HepG2 (cell line): ENCODE results near the gene ZCCHC12. TPM values are rescaled to one million over a fixed set of nuclear protein-coding genes. Genes with fewer than 3 reads are reported as not detected.
"Not testable (repeated sequence)": the region's sequence is repeated elsewhere in the genome, so short reads cannot be mapped to it uniquely, and the experiment has no call there.

ENCODE experiments used
- ATAC-seq: fragments of 200-7000 bp; cut with Tn5 transposase; 3 replicates; pipeline ENCODE4 v1.9.1; 2020; ENCODE audit warnings: mild to moderate bottlenecking, moderate library complexity
- BruUV-seq: library from RNA; stranded (reverse); fragments of 400-500 nt; replicated peaks from 2 replicates; lab custom pipeline; 2021; lab: Mats Ljungman, UMichigan
- CTCF ChIA-PET: fragments of 300-600 bp; formaldehyde crosslinking; extraction: SDS; loops from one replicate; lab custom pipeline; 2021; ENCODE audit warnings: low total read pairs, inconsistent platforms, low intra/inter-chr PET ratio; lab: Yijun Ruan, JAX
- POLR2A ChIA-PET: fragments of 350-600 bp; sonication (Branson Sonifier 250); formaldehyde crosslinking; loops from one replicate; lab custom pipeline; 2020; ENCODE audit warnings: antibody characterized with exemption, inconsistent platforms; lab: Yijun Ruan, JAX
- DNase-seq: peaks from one replicate; pipeline ENCODE4 v3.0.0-alpha.2; 2015; ENCODE audit warnings: low spot score
- FAIRE-seq: peaks from 3 replicates; lab custom pipeline; 2011; peaks lifted over from hg19 to GRCh38; lab: Jason Lieb, UNC
- H2AFZ ChIP-seq: one replicate; pipeline ENCODE4 v1.6.1; 2011; ENCODE audit warnings: low read length, inconsistent platforms
- H3K27ac ChIP-seq: fragments of 300-600 bp; 3 replicates; pipeline ENCODE4 v1.8.0; 2011; ENCODE audit warnings: mixed run types, mild to moderate bottlenecking, mixed read lengths, low read length, inconsistent platforms; ENCODE audit not compliant: insufficient read depth; ENCODE audit errors: extremely low read length
- H3K27me3 ChIP-seq, 2 experiments: fragments of 200-600 bp in 1 of 2; 2 replicates in 1 of 2; 3 replicates in 1 of 2; pipeline versions ENCODE4 v1.6.0 to v1.8.0; 2011; ENCODE audit warnings: low read length in 2 of 2, mild to moderate bottlenecking in 2 of 2, moderate library complexity in 2 of 2, inconsistent platforms in 1 of 2; ENCODE audit not compliant: insufficient read depth in 2 of 2, control insufficient read depth in 1 of 2
- H3K36me3 ChIP-seq, 2 experiments: fragments of 200-600 bp in 1 of 2; replicated peaks in 1 of 2; 2 replicates in 1 of 2; 3 replicates in 1 of 2; pipeline versions ENCODE4 v1.5.1 to v1.8.0; 2011; ENCODE audit warnings: low read length in 2 of 2, inconsistent platforms in 1 of 2; ENCODE audit not compliant: insufficient read depth in 2 of 2, control insufficient read depth in 1 of 2
- H3K4me1 ChIP-seq: 2 replicates; pipeline ENCODE4 v1.5.1; 2012; ENCODE audit warnings: low read length, inconsistent platforms; ENCODE audit not compliant: insufficient read depth
- H3K4me2 ChIP-seq: 2 replicates; pipeline ENCODE4 v1.6.0; 2011; ENCODE audit warnings: low read depth, low read length, inconsistent platforms
- H3K4me3 ChIP-seq, 3 experiments: fragments of 200-600 bp in 1 of 3; sonication (generic), shearing (Covaris generic) in 1 of 3; replicated peaks in 1 of 3; 2 replicates each; pipeline ENCODE4 v1.5.1; 2011 to 2016; ENCODE audit warnings: low read length in 3 of 3, inconsistent platforms in 2 of 3, low read depth in 2 of 3, mild to moderate bottlenecking in 2 of 3, control low read depth in 1 of 3, mixed read lengths in 1 of 3; ENCODE audit not compliant: insufficient read depth in 1 of 3
- H3K79me2 ChIP-seq: one replicate; pipeline ENCODE4 v1.6.1; 2011; ENCODE audit warnings: low read length, inconsistent platforms; ENCODE audit not compliant: insufficient read depth
- H3K9ac ChIP-seq: 2 replicates; pipeline ENCODE4 v1.6.0; 2011; ENCODE audit warnings: mild to moderate bottlenecking, low read depth, low read length, inconsistent platforms; ENCODE audit not compliant: insufficient read depth
- H3K9me3 ChIP-seq: 2 replicates; pipeline ENCODE4 v1.5.1; 2012; ENCODE audit warnings: mild to moderate bottlenecking, low read length
- H4K20me1 ChIP-seq: 2 replicates; pipeline ENCODE4 v1.6.0; 2011; ENCODE audit warnings: inconsistent platforms, mild to moderate bottlenecking, low read length, moderate library complexity; ENCODE audit not compliant: insufficient read depth
- ATF7 ChIP-seq, 2 experiments: fragments of 450-650 bp in 1 of 2; sonication (generic) in 1 of 2; formaldehyde crosslinking in 1 of 2; IDR thresholded peaks; 2 replicates each; pipeline versions ENCODE4 v1.4.0 to v1.6.1; 2016 to 2020; ENCODE audit warnings: antibody characterized with exemption in 1 of 2, mild to moderate bottlenecking in 1 of 2, missing genetic modification reagents in 1 of 2
- FOSL2 ChIP-seq: sonication (generic); formaldehyde crosslinking; IDR thresholded peaks from 2 replicates; pipeline ENCODE4 v1.4.0; 2020; ENCODE audit warnings: missing genetic modification reagents
- ZNF441 ChIP-seq: sonication (generic); formaldehyde crosslinking; IDR thresholded peaks from 2 replicates; pipeline ENCODE4 v1.7.0; 2021; ENCODE audit warnings: missing genetic modification reagents, borderline replicate concordance
- WGBS: methylation state at CpG from one replicate; pipeline ENCODE4 v1.1.6; 2017; ENCODE audit warnings: low lambda C conversion rate; 5-methylcytosine and 5-hydroxymethylcytosine counted together
- in situ Hi-C: cut with HindIII; loops from 2 replicates; pipeline ENCODE4 v1.10.0; 2017; ENCODE audit warnings: low pct_unique_long_range_greater_than_20kb; ENCODE audit not compliant: extremely low pct_ligation_motif_present
- intact Hi-C: fragments of 100-400 bp; cut with micrococcal nuclease; formaldehyde crosslinking; loops from one replicate; pipeline ENCODE4 v1.10.0; 2022; ENCODE audit not compliant: unreplicated experiment
- polyA plus RNA-seq, 8 experiments: library from polyadenylated mRNA; depleted of rRNA in 3 of 8; stranded (reverse) in 7 of 8; unstranded in 1 of 8; fragments of >200 nt; fragmentation: Illumina TruSeq in 4 of 8; extraction: Trizol in 4 of 8; gene quantifications; 2 replicates each; pipeline versions ENCODE4 v1.2.1 to v1.2.3, GENCODE V29; 2011 to 2016; ENCODE audit warnings: low read depth in 4 of 8, missing spikeins in 1 of 8, mixed read lengths in 1 of 8; ENCODE audit not compliant: insufficient read depth in 1 of 8
- total RNA-seq, 5 experiments: library from RNA; depleted of rRNA; stranded (reverse); fragments of >200 nt; fragmentation: Illumina TruSeq; extraction: Trizol; gene quantifications; 2 replicates each; pipeline ENCODE4 v1.2.3, GENCODE V29; 2016; ENCODE audit warnings: low read depth in 1 of 5
- TF ChIP-seq, protein P1 (sequence below): sonication (generic); formaldehyde crosslinking; IDR thresholded peaks from 2 replicates; pipeline ENCODE4 v1.4.0; 2020; ENCODE audit warnings: missing genetic modification reagents, borderline replicate concordance
- TF ChIP-seq, protein P2 (sequence below): IDR thresholded peaks from 2 replicates; pipeline ENCODE4 v1.6.1; 2018; ENCODE audit warnings: missing genetic modification reagents
- TF ChIP-seq, protein P3 (sequence below): sonication (generic); formaldehyde crosslinking; IDR thresholded peaks from 2 replicates; pipeline ENCODE4 v1.4.0; 2020; ENCODE audit warnings: missing genetic modification reagents

Gene ZCCHC12
- total and polyA plus RNA-seq, 2 of the 13 experiments (the other 11 are each of a cell fraction or from before 2014, with no cell fraction given), result 0.05 to 0.20 TPM

DNA sequence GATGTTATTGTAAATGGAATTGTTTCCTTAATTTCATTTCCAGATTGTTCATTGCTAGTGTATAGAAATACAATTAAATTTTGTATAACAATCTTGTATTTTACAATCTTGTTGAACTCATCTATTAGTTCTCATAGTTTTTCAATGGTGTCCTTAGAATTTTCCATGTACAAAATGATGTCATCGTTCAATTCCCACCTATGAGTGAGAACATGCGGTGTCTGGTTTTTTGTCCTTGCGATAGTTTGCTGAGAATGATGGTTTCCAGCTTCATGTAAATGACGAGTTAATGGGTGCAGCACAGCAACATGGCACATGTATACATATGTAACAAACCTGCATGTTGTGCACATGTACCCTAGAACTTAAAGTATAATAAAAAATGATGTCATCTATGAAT is 6.4 kb upstream of the ZCCHC12 start:
- H2AFZ ChIP-seq; H3K36me3 ChIP-seq; FAIRE-seq; in situ Hi-C loops; H3K4me2 ChIP-seq; H3K79me2 ChIP-seq; ATAC-seq; H3K4me1 ChIP-seq; H3K27ac ChIP-seq; H4K20me1 ChIP-seq; H3K9me3 ChIP-seq; H3K27me3 ChIP-seq; BruUV-seq; H3K4me3 ChIP-seq; H3K9ac ChIP-seq; TF ChIP-seq ATF7 (CRISPR knock-in tag; IDR thresholded peaks at IDR 0.05): not testable (repeated sequence)
- CTCF ChIA-PET, result interaction anchor here (0.6 kb wide), 1 partner anchor 665 kb away, joined by 3 read pairs; no protein-coding TSS in a partner anchor
- peak; percentile 66 for TF ChIP-seq ATF7 (IDR thresholded peaks at IDR 0.05)
- TF ChIP-seq, all 625 proteins: peak for 1; not testable (repeated sequence) for 624
- intact Hi-C loops, POLR2A ChIA-PET, DNase-seq: not testable (repeated sequence)
- WGBS, result 46% methylated on average over 4 of the region's 4 CpGs

DNA sequence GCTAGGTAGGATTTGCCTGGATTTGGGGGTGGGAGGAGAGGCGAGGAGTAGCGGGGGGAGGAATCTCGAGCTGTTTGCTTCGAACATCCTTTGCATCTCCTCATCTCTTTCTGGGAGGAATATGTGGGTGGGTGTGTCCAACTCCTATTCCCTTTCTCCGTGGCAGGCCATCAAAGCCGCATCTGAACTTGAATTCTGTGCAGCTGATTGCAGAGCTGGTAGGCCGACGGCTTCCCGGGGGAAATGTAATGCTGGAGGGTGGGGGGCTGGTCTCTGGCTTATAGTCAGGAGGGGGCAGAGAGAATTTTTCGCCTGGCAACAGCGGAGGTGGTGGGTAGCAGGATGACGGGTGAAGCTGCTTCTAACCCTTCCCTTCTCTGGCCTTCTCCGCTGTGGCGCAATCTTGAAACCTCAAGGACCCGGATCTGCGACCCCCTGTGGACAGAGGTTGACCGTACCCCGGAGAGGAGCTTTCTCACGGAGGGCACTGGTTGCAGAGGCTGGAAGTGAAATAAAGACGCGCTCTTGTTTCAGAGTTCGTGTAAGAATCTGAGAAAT is 628 bp downstream of the ZCCHC12 start:
- ATAC-seq (peak; percentile 61), DNase-seq (no peak), FAIRE-seq (no peak)
- Histone ChIP-seq H4K20me1 (no peaks in the 10 kb centered on the region), H3K79me2 (no peaks in the 10 kb centered on the region), H3K27me3 (peaks cover 2 to 6% of the 10 kb centered on the region in 2 experiments; a peak in 1 of 5 replicates), H2AFZ (no peak overlapping the region), H3K9me3 (no peaks in the 10 kb centered on the region), H3K4me2 (peak overlapping the region; percentile 61), H3K36me3 (no peaks in the 10 kb centered on the region), H3K27ac (no peak overlapping the region), H3K4me3 (peak overlapping the region in 2 of 3 experiments; percentile 23 to 46; a peak in 3 of 6 replicates), H3K4me1 (no peaks in the 10 kb centered on the region), H3K9ac (no peak overlapping the region)
- ChIA-PET POLR2A (interaction anchor here (1.6 kb wide), 1 partner anchor 15 kb away, joined by 4 read pairs; no protein-coding TSS in a partner anchor), CTCF (no interaction called here)
- BruUV-seq, result no TSS peak
- in situ Hi-C loops, result no loop called here
- 26% methylated on average over 14 of the region's 22 CpGs for WGBS
- intact Hi-C loops, result no loop called here
- TF ChIP-seq, protein P1, sequence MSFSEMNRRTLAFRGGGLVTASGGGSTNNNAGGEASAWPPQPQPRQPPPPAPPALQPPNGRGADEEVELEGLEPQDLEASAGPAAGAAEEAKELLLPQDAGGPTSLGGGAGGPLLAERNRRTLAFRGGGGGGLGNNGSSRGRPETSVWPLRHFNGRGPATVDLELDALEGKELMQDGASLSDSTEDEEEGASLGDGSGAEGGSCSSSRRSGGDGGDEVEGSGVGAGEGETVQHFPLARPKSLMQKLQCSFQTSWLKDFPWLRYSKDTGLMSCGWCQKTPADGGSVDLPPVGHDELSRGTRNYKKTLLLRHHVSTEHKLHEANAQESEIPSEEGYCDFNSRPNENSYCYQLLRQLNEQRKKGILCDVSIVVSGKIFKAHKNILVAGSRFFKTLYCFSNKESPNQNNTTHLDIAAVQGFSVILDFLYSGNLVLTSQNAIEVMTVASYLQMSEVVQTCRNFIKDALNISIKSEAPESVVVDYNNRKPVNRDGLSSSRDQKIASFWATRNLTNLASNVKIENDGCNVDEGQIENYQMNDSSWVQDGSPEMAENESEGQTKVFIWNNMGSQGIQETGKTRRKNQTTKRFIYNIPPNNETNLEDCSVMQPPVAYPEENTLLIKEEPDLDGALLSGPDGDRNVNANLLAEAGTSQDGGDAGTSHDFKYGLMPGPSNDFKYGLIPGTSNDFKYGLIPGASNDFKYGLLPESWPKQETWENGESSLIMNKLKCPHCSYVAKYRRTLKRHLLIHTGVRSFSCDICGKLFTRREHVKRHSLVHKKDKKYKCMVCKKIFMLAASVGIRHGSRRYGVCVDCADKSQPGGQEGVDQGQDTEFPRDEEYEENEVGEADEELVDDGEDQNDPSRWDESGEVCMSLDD, result no peak
- TF ChIP-seq, protein P2, sequence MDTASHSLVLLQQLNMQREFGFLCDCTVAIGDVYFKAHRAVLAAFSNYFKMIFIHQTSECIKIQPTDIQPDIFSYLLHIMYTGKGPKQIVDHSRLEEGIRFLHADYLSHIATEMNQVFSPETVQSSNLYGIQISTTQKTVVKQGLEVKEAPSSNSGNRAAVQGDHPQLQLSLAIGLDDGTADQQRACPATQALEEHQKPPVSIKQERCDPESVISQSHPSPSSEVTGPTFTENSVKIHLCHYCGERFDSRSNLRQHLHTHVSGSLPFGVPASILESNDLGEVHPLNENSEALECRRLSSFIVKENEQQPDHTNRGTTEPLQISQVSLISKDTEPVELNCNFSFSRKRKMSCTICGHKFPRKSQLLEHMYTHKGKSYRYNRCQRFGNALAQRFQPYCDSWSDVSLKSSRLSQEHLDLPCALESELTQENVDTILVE (CRISPR knock-in tag), result no peak
- TF ChIP-seq, protein P3, sequence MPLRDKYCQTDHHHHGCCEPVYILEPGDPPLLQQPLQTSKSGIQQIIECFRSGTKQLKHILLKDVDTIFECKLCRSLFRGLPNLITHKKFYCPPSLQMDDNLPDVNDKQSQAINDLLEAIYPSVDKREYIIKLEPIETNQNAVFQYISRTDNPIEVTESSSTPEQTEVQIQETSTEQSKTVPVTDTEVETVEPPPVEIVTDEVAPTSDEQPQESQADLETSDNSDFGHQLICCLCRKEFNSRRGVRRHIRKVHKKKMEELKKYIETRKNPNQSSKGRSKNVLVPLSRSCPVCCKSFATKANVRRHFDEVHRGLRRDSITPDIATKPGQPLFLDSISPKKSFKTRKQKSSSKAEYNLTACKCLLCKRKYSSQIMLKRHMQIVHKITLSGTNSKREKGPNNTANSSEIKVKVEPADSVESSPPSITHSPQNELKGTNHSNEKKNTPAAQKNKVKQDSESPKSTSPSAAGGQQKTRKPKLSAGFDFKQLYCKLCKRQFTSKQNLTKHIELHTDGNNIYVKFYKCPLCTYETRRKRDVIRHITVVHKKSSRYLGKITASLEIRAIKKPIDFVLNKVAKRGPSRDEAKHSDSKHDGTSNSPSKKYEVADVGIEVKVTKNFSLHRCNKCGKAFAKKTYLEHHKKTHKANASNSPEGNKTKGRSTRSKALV (CRISPR knock-in tag), result no peak
- TF ChIP-seq FOSL2 (CRISPR knock-in tag) (no peak), ZNF441 (no peak)
